GM15510 (cell line): ENCODE results near the gene CACNG5.

Source experiments
- POLR2A ChIP-seq: IDR thresholded peaks from 3 replicates; pipeline ENCODE4 v1.6.1; 2011; ENCODE audit warnings: borderline replicate concordance; ENCODE audit not compliant: insufficient read length; ENCODE audit errors: extremely low read depth

The CACNG5 gene

GRCh38 chr17:66932311-66932710, 97.4 kb downstream of the CACNG5 start:
- no peak for TF ChIP-seq POLR2A

GRCh38 chr17:66934040-66934439, 99.1 kb downstream of the CACNG5 start:
- no peak for TF ChIP-seq POLR2A
